IMR-90 (cell line): ENCODE measurements around the gene SBK2. TPM values are rescaled to one million over a fixed set of nuclear protein-coding genes. Genes with fewer than 3 reads are reported as not detected.

Experiments used
- ATAC-seq: fragments of 200-7000 bp; cut with Tn5 transposase; 2 replicates; pipeline ENCODE4 v1.9.1; 2020; ENCODE audit warnings: low read depth, mild to moderate bottlenecking, moderate library complexity
- BruUV-seq: library from RNA; stranded (reverse); fragments of 400-500 nt; replicated peaks from 2 replicates; lab custom pipeline; 2021; lab: Mats Ljungman, UMichigan
- CTCF ChIA-PET: fragments of 300-600 bp; formaldehyde crosslinking; extraction: SDS; loops from one replicate; lab custom pipeline; 2021; ENCODE audit warnings: antibody characterized with exemption; lab: Yijun Ruan, JAX
- POLR2A ChIA-PET: fragments of 300-600 bp; sonication (Branson Sonifier 250); formaldehyde crosslinking; loops from one replicate; lab custom pipeline; 2022; ENCODE audit warnings: antibody characterized with exemption; ENCODE audit not compliant: unreplicated experiment; lab: Charles Lee
- DNase-seq: peaks from one replicate; pipeline ENCODE4 v3.0.0; 2013
- H2AFZ ChIP-seq: replicated peaks from 2 replicates; pipeline ENCODE3; 2013; ENCODE audit warnings: low read length, mild to moderate bottlenecking; ENCODE audit not compliant: poor library complexity
- H2AK5ac ChIP-seq: 2 replicates; pipeline ENCODE4 v1.6.1; 2013; ENCODE audit warnings: low read depth, low read length, inconsistent platforms
- H2AK9ac ChIP-seq: replicated peaks from 2 replicates; pipeline ENCODE3; 2013; ENCODE audit warnings: mild to moderate bottlenecking, low read depth, low read length, moderate library complexity; ENCODE audit not compliant: poor library complexity
- H2BK120ac ChIP-seq: 2 replicates; pipeline ENCODE4 v1.6.1; 2013; ENCODE audit warnings: low read depth, low read length, inconsistent platforms
- H2BK15ac ChIP-seq: 3 replicates; pipeline ENCODE4 v1.6.1; 2013; ENCODE audit warnings: low read depth, low read length, inconsistent platforms
- H2BK20ac ChIP-seq: 2 replicates; pipeline ENCODE4 v1.6.1; 2013; ENCODE audit warnings: low read depth, mild to moderate bottlenecking, inconsistent platforms, low read length, moderate library complexity
- H2BK5ac ChIP-seq: 2 replicates; pipeline ENCODE4 v1.6.1; 2013; ENCODE audit warnings: mild to moderate bottlenecking, low read depth, low read length, inconsistent platforms; ENCODE audit not compliant: poor library complexity, severe bottlenecking
- H3K14ac ChIP-seq: replicated peaks from 2 replicates; pipeline ENCODE4 v1.6.1; 2013; ENCODE audit warnings: low read depth, low read length, inconsistent platforms
- H3K18ac ChIP-seq: 2 replicates; pipeline ENCODE4 v1.6.1; 2013; ENCODE audit warnings: low read depth, low read length, control low read depth
- H3K23ac ChIP-seq: 2 replicates; pipeline ENCODE4 v1.6.1; 2013; ENCODE audit warnings: low read depth, low read length, inconsistent platforms
- H3K27ac ChIP-seq: 2 replicates; pipeline ENCODE4 v1.5.1; 2013; ENCODE audit warnings: mild to moderate bottlenecking, control low read depth, low read length; ENCODE audit not compliant: insufficient read depth
- H3K27me3 ChIP-seq: 2 replicates; pipeline ENCODE4 v1.6.1; 2013; ENCODE audit warnings: low read length; ENCODE audit not compliant: control insufficient read depth, insufficient read depth
- H3K36me3 ChIP-seq: 2 replicates; pipeline ENCODE4 v1.6.1; 2013; ENCODE audit warnings: low read length, mixed read lengths; ENCODE audit not compliant: control insufficient read depth, insufficient read depth
- H3K4ac ChIP-seq: 2 replicates; pipeline ENCODE4 v1.6.1; 2013; ENCODE audit warnings: low read depth, low read length, inconsistent platforms
- H3K4me1 ChIP-seq: 2 replicates; pipeline ENCODE4 v1.6.1; 2013; ENCODE audit warnings: low read length, mixed read lengths; ENCODE audit not compliant: control insufficient read depth, insufficient read depth
- H3K4me2 ChIP-seq: 2 replicates; pipeline ENCODE4 v1.6.1; 2013; ENCODE audit warnings: low read depth, mild to moderate bottlenecking, control low read depth, low read length, moderate library complexity
- H3K4me3 ChIP-seq: 2 replicates; pipeline ENCODE4 v1.5.1; 2013; ENCODE audit warnings: low read depth, mild to moderate bottlenecking, control low read depth, low read length, moderate library complexity; ENCODE audit not compliant: insufficient read depth
- H3K56ac ChIP-seq: 2 replicates; pipeline ENCODE4 v1.6.1; 2013; ENCODE audit warnings: low read length, inconsistent platforms; ENCODE audit not compliant: insufficient read depth; ENCODE audit errors: extremely low read depth
- H3K79me1 ChIP-seq, 2 experiments: 2 replicates each; pipeline ENCODE4 v1.6.1; 2013; ENCODE audit warnings: low read length in 2 of 2, inconsistent platforms in 1 of 2, low read depth in 1 of 2
- H3K9ac ChIP-seq: 2 replicates; pipeline ENCODE4 v1.6.1; 2013; ENCODE audit warnings: low read depth, low read length, control low read depth
- H3K9me1 ChIP-seq: 2 replicates; pipeline ENCODE4 v1.6.1; 2013; ENCODE audit warnings: low read length, inconsistent platforms; ENCODE audit not compliant: insufficient read depth
- H3K9me3 ChIP-seq: 2 replicates; pipeline ENCODE4 v1.6.1; 2013; ENCODE audit warnings: low read length; ENCODE audit not compliant: control insufficient read depth, insufficient read depth
- H4K20me1 ChIP-seq: 2 replicates; pipeline ENCODE4 v1.6.1; 2013; ENCODE audit warnings: low read length, inconsistent platforms; ENCODE audit not compliant: insufficient read depth
- H4K5ac ChIP-seq: 2 replicates; pipeline ENCODE4 v1.6.1; 2013; ENCODE audit warnings: mild to moderate bottlenecking, low read depth, low read length, control low read depth
- H4K8ac ChIP-seq, 2 experiments: 2 replicates each; pipeline ENCODE4 v1.6.1; 2013; ENCODE audit warnings: low read depth in 2 of 2, low read length in 2 of 2, control low read depth in 1 of 2, inconsistent platforms in 1 of 2
- H4K91ac ChIP-seq: 2 replicates; pipeline ENCODE4 v1.6.1; 2013; ENCODE audit warnings: low read depth, low read length, inconsistent platforms; ENCODE audit not compliant: insufficient read depth
- CEBPB ChIP-seq: IDR thresholded peaks from 2 replicates; pipeline ENCODE4 v1.6.1; 2012; ENCODE audit warnings: low read depth, low read length, improper control_type of control experiment
- FOS ChIP-seq: fragments of 150-350 bp; IDR thresholded peaks from 2 replicates; pipeline ENCODE4 v1.6.1; 2016; ENCODE audit warnings: low read depth, low read length
- MAFK ChIP-seq: IDR thresholded peaks from 2 replicates; pipeline ENCODE4 v1.6.1; 2012; ENCODE audit warnings: low read depth, low read length, improper control_type of control experiment
- MAZ ChIP-seq: IDR thresholded peaks from 2 replicates; pipeline ENCODE4 v1.6.1; 2012; ENCODE audit warnings: low read depth, mild to moderate bottlenecking, low read length, improper control_type of control experiment, moderate library complexity, borderline replicate concordance
- MXI1 ChIP-seq: IDR thresholded peaks from 2 replicates; pipeline ENCODE4 v1.6.1; 2012; ENCODE audit warnings: low read depth, mild to moderate bottlenecking, low read length, moderate library complexity, borderline replicate concordance
- WGBS, 2 experiments: methylation state at CpG; one replicate each; pipeline versions ENCODE4 v1.1.5 to v1.1.7; 2013; ENCODE audit warnings: missing lambda C conversion rate in 2 of 2; ENCODE audit not compliant: insufficient read length in 1 of 2; ENCODE audit errors: extremely low coverage in 2 of 2; 5-methylcytosine and 5-hydroxymethylcytosine counted together
- dilution Hi-C: fragments of 300-500 bp; cut with HindIII; formaldehyde crosslinking; loops from one replicate; pipeline ENCODE4 v1.14.3; 2018; ENCODE audit warnings: low sequenced_read_pairs; ENCODE audit not compliant: unreplicated experiment
- in situ Hi-C: fragments of 300-500 bp; cut with MboI; formaldehyde crosslinking; loops from 3 replicates; pipeline ENCODE4 v1.14.3; 2019; ENCODE audit warnings: low sequenced_read_pairs, inconsistent platforms, mixed read lengths
- intact Hi-C: fragments of 100-400 bp; cut with micrococcal nuclease; formaldehyde crosslinking; loops from 2 replicates; pipeline ENCODE4 v1.10.0; 2022
- polyA plus RNA-seq, 3 experiments: library from polyadenylated mRNA; depleted of rRNA; stranded (reverse); fragments of >200 nt; gene quantifications; 2 replicates each; pipeline ENCODE4 v1.2.3, GENCODE V29; 2012; ENCODE audit warnings: low replicate concordance in 1 of 3
- total RNA-seq: library from RNA; depleted of rRNA; stranded (reverse); fragments of >200 nt; gene quantifications from 2 replicates; pipeline ENCODE4 v1.2.3, GENCODE V29; 2012
- TF ChIP-seq, protein P1 (sequence below): conservative IDR thresholded peaks from 2 replicates; pipeline ENCODE4 v1.5.1; 2012; ENCODE audit warnings: mild to moderate bottlenecking, low read depth, low read length, improper control_type of control experiment
- TF ChIP-seq, protein P2 (sequence below): fragments of 150-350 bp; IDR thresholded peaks from 2 replicates; pipeline ENCODE4 v1.6.1; 2016; ENCODE audit warnings: low read depth, mild to moderate bottlenecking, low read length, moderate library complexity, borderline replicate concordance

The SBK2 gene
- total and polyA plus RNA-seq, 2 of the 4 experiments (the other 2 are of a cell fraction) = 0.48 TPM; not detected in 1

DNA sequence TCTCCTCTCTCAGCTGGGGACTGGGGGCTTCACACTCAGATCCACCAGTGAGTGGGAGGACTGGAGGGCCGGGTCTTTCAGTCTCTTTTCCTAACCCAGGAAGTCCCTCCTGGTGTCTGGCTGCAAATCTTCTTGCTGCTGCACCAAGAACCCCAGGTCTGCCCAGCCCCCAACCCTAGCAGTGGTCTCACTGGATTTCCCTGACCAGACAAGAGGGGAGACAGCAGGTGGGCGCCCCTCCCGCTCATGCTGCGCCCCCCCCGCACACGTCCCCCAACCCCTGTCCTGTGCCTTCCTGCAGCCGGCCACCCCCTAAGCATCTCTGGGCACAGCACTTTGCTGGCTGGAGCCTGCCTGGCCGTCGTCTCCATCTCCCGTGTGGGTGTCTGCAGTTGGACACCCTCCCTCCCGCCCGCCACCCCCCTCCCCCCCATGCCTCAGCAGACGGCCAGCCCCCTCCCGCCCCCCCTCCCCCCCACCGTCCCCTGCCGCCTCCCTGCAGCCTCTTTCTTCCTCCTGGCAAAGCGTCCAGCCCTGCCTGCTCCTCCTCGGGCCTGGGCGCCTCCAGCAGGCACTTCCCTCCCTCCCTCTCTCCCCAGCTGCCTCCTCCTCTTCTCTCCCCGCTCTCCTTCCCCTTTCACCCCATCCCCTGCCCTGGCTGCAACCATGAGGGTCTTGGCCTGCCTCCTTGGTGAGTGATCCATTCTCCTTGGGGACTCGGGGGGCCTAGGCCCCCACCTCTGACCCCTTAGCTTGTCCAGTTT is 48.8 kb downstream of the SBK2 start, which contains the start of gene SSC5D:
Gene SSC5D, plus strand, starts transcription at position 513 of the 764 bp plus-strand sequence. Its CDS starts 154 bp downstream, at position 667.
- Histone ChIP-seq H3K4me3 (peak within 1 kb of the TSS; percentile 36), H4K20me1 (0 out of 2 replicates have a peak, but pooled peaks cover 4% of the 10 kb centered on the region), H3K56ac (peak within 1 kb of the TSS; percentile 84; the same call in 1 of the 2 replicates), H2BK120ac (peak within 1 kb of the TSS; percentile 86), H4K5ac (peak within 1 kb of the TSS; percentile 97), H3K9ac (peak within 1 kb of the TSS; percentile 67), H3K4me1 (peaks cover 32% of the 10 kb centered on the region), H3K9me3 (no peaks in the 10 kb centered on the region), H2AK9ac (peak within 1 kb of the TSS; percentile 99), H2AFZ (peak within 1 kb of the TSS; percentile 92), H4K91ac (peak within 1 kb of the TSS; percentile 97), H3K27me3 (no peaks in the 10 kb centered on the region), H2BK5ac (peak within 1 kb of the TSS; percentile 95), H3K36me3 (peaks cover 3% of the 10 kb centered on the region; the same call in 1 of the 2 replicates), H3K27ac (peak within 1 kb of the TSS; percentile 99), H3K4ac (peak within 1 kb of the TSS; percentile 96), H3K4me2 (peak within 1 kb of the TSS; percentile 75), H3K14ac (peak within 1 kb of the TSS; percentile 78), H3K23ac (peak within 1 kb of the TSS; percentile 80), H2BK20ac (peak within 1 kb of the TSS; percentile 38), H2BK15ac (peak within 1 kb of the TSS; percentile 28; the same call in 1 of the 3 replicates), H3K79me1 (peaks cover 5 to 39% of the 10 kb centered on the region in 2 experiments), H3K9me1 (peaks cover 7% of the 10 kb centered on the region), H4K8ac (peak within 1 kb of the TSS; percentile 87 to 96), H3K18ac (peak within 1 kb of the TSS; percentile 98), H2AK5ac (peak within 1 kb of the TSS; percentile 93)
- intact Hi-C loops (loop anchor here (1.0 kb wide), 1 partner anchor 12 kb away; the partner anchor contains the start of gene ZNF628), dilution Hi-C loops (no loop called here), in situ Hi-C loops (loop anchor here (25.0 kb wide), 1 partner anchor 1026 kb away; the partner anchor contains the start of genes CDC42EP5 and LENG9)
- TF ChIP-seq CEBPB (no peak), MAFK (no peak), MXI1 (no peak), MAZ (no peak), FOS (no peak)
- TF ChIP-seq, protein P1, sequence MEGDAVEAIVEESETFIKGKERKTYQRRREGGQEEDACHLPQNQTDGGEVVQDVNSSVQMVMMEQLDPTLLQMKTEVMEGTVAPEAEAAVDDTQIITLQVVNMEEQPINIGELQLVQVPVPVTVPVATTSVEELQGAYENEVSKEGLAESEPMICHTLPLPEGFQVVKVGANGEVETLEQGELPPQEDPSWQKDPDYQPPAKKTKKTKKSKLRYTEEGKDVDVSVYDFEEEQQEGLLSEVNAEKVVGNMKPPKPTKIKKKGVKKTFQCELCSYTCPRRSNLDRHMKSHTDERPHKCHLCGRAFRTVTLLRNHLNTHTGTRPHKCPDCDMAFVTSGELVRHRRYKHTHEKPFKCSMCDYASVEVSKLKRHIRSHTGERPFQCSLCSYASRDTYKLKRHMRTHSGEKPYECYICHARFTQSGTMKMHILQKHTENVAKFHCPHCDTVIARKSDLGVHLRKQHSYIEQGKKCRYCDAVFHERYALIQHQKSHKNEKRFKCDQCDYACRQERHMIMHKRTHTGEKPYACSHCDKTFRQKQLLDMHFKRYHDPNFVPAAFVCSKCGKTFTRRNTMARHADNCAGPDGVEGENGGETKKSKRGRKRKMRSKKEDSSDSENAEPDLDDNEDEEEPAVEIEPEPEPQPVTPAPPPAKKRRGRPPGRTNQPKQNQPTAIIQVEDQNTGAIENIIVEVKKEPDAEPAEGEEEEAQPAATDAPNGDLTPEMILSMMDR = no peak
- TF ChIP-seq, protein P2, sequence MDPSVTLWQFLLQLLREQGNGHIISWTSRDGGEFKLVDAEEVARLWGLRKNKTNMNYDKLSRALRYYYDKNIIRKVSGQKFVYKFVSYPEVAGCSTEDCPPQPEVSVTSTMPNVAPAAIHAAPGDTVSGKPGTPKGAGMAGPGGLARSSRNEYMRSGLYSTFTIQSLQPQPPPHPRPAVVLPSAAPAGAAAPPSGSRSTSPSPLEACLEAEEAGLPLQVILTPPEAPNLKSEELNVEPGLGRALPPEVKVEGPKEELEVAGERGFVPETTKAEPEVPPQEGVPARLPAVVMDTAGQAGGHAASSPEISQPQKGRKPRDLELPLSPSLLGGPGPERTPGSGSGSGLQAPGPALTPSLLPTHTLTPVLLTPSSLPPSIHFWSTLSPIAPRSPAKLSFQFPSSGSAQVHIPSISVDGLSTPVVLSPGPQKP = no peak
- ATAC-seq = peak; percentile 21
- 5% methylated on average over 4 of the region's 21 CpGs; no CpG with 5 or more reads in 1 of the 2 experiments for WGBS, 2 experiments
- DNase-seq = peak; percentile 26
- POLR2A ChIA-PET = no interaction called here
- no TSS peak for BruUV-seq
- CTCF ChIA-PET = no interaction called here
